Ishikawa (cell line): ENCODE measurements around the gene BEND7.

Experiments used
- CEBPB ChIP-seq: IDR thresholded peaks from 2 replicates; pipeline ENCODE4 v1.6.1; 2012
- CREB1 ChIP-seq: IDR thresholded peaks from 2 replicates; pipeline ENCODE4 v1.6.1; 2012; ENCODE audit warnings: low read depth
- EP300 ChIP-seq: IDR thresholded peaks from 2 replicates; pipeline ENCODE4 v1.6.1; 2012; ENCODE audit warnings: borderline replicate concordance
- FOXM1 ChIP-seq: IDR thresholded peaks from 2 replicates; pipeline ENCODE4 v1.6.1; 2012; ENCODE audit warnings: low read depth, borderline replicate concordance
- NFIC ChIP-seq: IDR thresholded peaks from 2 replicates; pipeline ENCODE4 v1.6.1; 2012
- RAD21 ChIP-seq: IDR thresholded peaks from 2 replicates; pipeline ENCODE4 v1.6.1; 2012; ENCODE audit warnings: low read depth
- TAF1 ChIP-seq: IDR thresholded peaks from 2 replicates; pipeline ENCODE4 v1.6.1; 2012; ENCODE audit warnings: low read depth, mild to moderate bottlenecking
- TCF12 ChIP-seq: IDR thresholded peaks from 2 replicates; pipeline ENCODE4 v1.6.1; 2012; ENCODE audit warnings: low read depth
- YY1 ChIP-seq: IDR thresholded peaks from 2 replicates; pipeline ENCODE4 v1.6.1; 2012; ENCODE audit warnings: low read depth
- ZBTB7A ChIP-seq: IDR thresholded peaks from 2 replicates; pipeline ENCODE4 v1.6.1; 2012; ENCODE audit warnings: low read depth
- TF ChIP-seq, protein P1 (sequence below): IDR thresholded peaks from 2 replicates; pipeline ENCODE4 v1.6.1; 2012
- TF ChIP-seq, protein P2 (sequence below): IDR thresholded peaks from 2 replicates; pipeline ENCODE4 v1.6.1; 2012
- TF ChIP-seq, protein P3 (sequence below): IDR thresholded peaks from 2 replicates; pipeline ENCODE4 v1.6.1; 2012; ENCODE audit warnings: low read depth, mild to moderate bottlenecking

DNA sequence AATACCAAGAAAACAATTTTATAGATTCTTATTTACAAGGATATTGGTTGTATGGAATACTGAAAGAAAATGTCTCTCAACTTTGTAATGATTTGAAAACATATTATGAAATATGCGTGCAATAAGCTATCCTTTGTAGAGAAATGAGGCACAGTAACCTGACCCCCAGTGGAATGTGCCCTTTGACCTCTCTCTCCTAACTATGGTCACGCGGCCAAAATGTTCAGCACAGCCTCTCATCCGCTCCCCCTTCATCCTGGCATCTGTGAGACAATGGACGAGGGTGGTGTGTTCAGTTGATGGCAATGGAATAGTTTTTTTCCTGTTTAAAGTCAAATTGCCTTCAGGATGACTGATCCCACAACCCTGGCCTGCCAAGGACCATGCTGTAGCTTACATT, 13.3 kb downstream of the BEND7 start:
- TF ChIP-seq, protein P1, sequence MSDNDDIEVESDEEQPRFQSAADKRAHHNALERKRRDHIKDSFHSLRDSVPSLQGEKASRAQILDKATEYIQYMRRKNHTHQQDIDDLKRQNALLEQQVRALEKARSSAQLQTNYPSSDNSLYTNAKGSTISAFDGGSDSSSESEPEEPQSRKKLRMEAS = no peak
- TF ChIP-seq EP300 = no peak
- no peak for TF ChIP-seq YY1
- TF ChIP-seq CEBPB = no peak
- no peak for TF ChIP-seq CREB1
- no peak for TF ChIP-seq ZBTB7A
- TF ChIP-seq TCF12 = no peak
- TF ChIP-seq FOXM1 = no peak
- no peak for TF ChIP-seq TAF1
- TF ChIP-seq, protein P2, sequence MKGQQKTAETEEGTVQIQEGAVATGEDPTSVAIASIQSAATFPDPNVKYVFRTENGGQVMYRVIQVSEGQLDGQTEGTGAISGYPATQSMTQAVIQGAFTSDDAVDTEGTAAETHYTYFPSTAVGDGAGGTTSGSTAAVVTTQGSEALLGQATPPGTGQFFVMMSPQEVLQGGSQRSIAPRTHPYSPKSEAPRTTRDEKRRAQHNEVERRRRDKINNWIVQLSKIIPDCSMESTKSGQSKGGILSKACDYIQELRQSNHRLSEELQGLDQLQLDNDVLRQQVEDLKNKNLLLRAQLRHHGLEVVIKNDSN = no peak
- no peak for TF ChIP-seq RAD21
- TF ChIP-seq, protein P3, sequence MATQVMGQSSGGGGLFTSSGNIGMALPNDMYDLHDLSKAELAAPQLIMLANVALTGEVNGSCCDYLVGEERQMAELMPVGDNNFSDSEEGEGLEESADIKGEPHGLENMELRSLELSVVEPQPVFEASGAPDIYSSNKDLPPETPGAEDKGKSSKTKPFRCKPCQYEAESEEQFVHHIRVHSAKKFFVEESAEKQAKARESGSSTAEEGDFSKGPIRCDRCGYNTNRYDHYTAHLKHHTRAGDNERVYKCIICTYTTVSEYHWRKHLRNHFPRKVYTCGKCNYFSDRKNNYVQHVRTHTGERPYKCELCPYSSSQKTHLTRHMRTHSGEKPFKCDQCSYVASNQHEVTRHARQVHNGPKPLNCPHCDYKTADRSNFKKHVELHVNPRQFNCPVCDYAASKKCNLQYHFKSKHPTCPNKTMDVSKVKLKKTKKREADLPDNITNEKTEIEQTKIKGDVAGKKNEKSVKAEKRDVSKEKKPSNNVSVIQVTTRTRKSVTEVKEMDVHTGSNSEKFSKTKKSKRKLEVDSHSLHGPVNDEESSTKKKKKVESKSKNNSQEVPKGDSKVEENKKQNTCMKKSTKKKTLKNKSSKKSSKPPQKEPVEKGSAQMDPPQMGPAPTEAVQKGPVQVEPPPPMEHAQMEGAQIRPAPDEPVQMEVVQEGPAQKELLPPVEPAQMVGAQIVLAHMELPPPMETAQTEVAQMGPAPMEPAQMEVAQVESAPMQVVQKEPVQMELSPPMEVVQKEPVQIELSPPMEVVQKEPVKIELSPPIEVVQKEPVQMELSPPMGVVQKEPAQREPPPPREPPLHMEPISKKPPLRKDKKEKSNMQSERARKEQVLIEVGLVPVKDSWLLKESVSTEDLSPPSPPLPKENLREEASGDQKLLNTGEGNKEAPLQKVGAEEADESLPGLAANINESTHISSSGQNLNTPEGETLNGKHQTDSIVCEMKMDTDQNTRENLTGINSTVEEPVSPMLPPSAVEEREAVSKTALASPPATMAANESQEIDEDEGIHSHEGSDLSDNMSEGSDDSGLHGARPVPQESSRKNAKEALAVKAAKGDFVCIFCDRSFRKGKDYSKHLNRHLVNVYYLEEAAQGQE = no peak
- no peak for TF ChIP-seq NFIC
